GM12874 (cell line): ENCODE results near the gene ETV2.

Experiments used
- CTCF ChIP-seq: IDR thresholded peaks from 2 replicates; pipeline ENCODE4 v1.5.1; 2011; ENCODE audit warnings: low read depth, mild to moderate bottlenecking, control low read depth, low read length, moderate library complexity; ENCODE audit not compliant: insufficient read depth

The ETV2 gene

GRCh38 chr19:35643255-35644205, 2.0 kb downstream of the ETV2 start:
- no peak for TF ChIP-seq CTCF

GRCh38 chr19:35644206-35644986, 2.9 kb downstream of the ETV2 start:
- TF ChIP-seq CTCF: no peak

GRCh38 chr19:35644987-35645679, 3.6 kb downstream of the ETV2 start:
- no peak for TF ChIP-seq CTCF

GRCh38 chr19:35645680-35646511, 4.4 kb downstream of the ETV2 start:
- no peak for TF ChIP-seq CTCF

GRCh38 chr19:35648017-35648961, 6.7 kb downstream of the ETV2 start, which contains the start of gene COX6B1:
TSS of gene COX6B1 (plus strand) at chr19:35648323. CDS start at chr19:35651244, 2,921 bp downstream.
- no peak for TF ChIP-seq CTCF

- no peak for TF ChIP-seq CTCF
These were observed 9.0 kb downstream of the ETV2 start for GRCh38 chr19:35650581-35650980.
